Activated T-helper 17 cell treated with anti-CD3 and anti-CD28 coated beads, Interleukin-2, amount 50 U/mL, for 72 hours (primary cell): ENCODE measurements around the gene CACNB4. TPM values are rescaled to one million over a fixed set of nuclear protein-coding genes. Genes with fewer than 3 reads are reported as not detected.
"Not testable (repeated sequence)": the region's sequence is repeated elsewhere in the genome, so short reads cannot be mapped to it uniquely, and the experiment has no call there.

Source experiments
- ATAC-seq: fragments of 150-1000 bp; cut with Tn5 transposase; replicated peaks from 2 replicates; pipeline ENCODE4 v1.10.0; 2021; ENCODE audit warnings: mild to moderate bottlenecking, moderate library complexity
- H3K27ac Mint-ChIP-seq: one replicate; pipeline ENCODE4 v1.8.0; 2022; ENCODE audit warnings: mixed read lengths
- H3K27me3 Mint-ChIP-seq: one replicate; pipeline ENCODE4 v1.8.0; 2022; ENCODE audit warnings: mixed read lengths
- H3K36me3 Mint-ChIP-seq: one replicate; pipeline ENCODE4 v1.8.0; 2022; ENCODE audit warnings: low read depth, mild to moderate bottlenecking, mixed read lengths
- H3K4me1 Mint-ChIP-seq: one replicate; pipeline ENCODE4 v1.8.0; 2022; ENCODE audit warnings: mixed read lengths
- H3K4me3 Mint-ChIP-seq: one replicate; pipeline ENCODE4 v1.8.0; 2022; ENCODE audit warnings: mild to moderate bottlenecking, mixed read lengths
- H3K9me3 Mint-ChIP-seq: one replicate; pipeline ENCODE4 v1.8.0; 2022; ENCODE audit warnings: mixed read lengths
- total RNA-seq, 2 donors: library from RNA; stranded (reverse); gene quantifications; one replicate each; pipeline ENCODE4 v1.2.3, GENCODE V29; 2022

Gene CACNB4
- total RNA-seq, 2 donors from 2014 or later, result 0.16 to 0.32 TPM

DNA sequence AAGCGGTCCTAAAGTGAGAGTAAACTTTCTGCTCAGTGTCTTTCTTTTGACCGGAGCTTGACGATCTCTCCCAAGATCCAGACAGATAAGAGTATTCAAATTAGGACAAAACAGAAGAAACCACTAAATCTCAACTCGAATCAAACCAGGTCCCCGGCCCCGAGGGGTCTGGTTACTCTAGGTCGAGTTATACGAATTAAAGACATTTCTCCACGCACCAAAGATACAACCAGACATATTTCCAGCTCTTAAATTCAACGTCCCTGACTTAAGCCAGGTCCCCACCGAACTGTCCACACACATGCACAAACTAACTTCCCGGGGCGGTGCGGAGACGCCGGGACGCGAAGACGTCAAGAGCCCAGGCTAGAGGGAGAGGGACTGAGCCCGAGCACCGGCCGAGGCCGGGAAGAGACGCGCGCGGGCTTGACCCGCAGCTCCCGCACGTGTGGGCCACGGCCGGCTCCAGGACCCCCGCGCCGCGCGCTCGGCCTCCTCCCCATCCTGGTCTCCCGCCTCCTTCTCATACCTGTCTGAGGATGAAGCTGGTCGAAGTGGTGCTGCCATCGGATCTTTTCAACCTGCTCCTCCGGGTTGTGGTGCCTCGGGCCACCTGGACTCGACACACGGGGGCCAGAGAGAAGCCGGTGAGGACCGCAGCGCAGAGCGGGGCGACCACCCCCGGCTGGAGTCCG lies 896 bp downstream of the CACNB4 start:
- ATAC-seq, result peak; percentile 39
- peaks cover 9% of the 10 kb centered on the region for H3K36me3 Mint-ChIP-seq
- peak overlapping the region; percentile 75 for H3K4me3 Mint-ChIP-seq
- peaks cover 14% of the 10 kb centered on the region for H3K4me1 Mint-ChIP-seq
- H3K27me3 Mint-ChIP-seq, result peaks cover 38% of the 10 kb centered on the region
- no peaks in the 10 kb centered on the region for H3K9me3 Mint-ChIP-seq
- H3K27ac Mint-ChIP-seq, result no peak overlapping the region

DNA sequence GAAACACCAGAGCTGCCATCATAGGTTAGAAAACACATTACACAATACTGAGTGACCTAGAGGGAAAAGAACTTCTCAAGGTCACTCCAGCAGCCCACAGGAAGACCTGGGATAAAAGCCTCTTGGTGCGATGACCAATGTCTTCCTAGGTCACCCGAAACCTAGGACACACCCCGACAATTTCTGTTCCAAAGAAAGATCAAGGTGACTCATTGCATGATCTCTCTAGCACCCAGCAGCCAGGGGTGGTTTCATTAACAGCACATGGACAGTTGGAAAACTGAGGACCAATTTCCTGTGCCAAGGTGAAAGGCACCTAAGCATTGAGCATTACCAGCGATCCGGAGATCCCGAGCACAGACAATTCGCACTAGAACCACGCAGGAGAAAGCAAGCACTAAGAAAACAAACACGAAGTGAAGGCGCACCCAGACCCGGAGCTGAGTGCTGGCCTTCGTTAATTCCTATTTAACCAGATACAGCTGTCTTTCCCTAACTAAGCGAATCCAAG lies 1.5 kb downstream of the CACNB4 start:
- no peaks in the 10 kb centered on the region for H3K9me3 Mint-ChIP-seq
- peaks cover 14% of the 10 kb centered on the region for H3K4me1 Mint-ChIP-seq
- H3K27ac Mint-ChIP-seq, result no peak overlapping the region
- peak; percentile 17 for ATAC-seq
- H3K36me3 Mint-ChIP-seq, result peaks cover 9% of the 10 kb centered on the region
- peaks cover 34% of the 10 kb centered on the region for H3K27me3 Mint-ChIP-seq
- H3K4me3 Mint-ChIP-seq, result peak overlapping the region; percentile 75

DNA sequence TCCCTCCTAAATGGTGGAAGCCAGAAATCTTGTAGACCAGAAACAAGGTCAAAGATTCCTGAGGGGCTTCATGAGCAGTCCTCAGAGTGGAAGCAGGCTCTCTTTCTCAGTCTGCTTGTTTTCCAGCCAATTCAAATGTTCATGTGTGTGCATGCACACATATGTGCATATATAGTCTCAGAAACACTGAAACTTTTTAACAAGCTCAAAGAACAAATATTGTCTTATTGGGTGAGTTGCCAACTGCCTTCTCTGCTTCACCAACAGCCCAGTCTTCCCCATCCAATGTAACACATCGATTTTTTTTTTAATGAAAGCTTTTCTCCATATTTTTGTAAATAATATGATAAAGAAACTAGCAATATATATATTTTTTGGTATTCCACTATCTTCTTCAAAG lies 3.7 kb downstream of the CACNB4 start:
- Mint-ChIP-seq H3K4me1 (peaks cover 14% of the 10 kb centered on the region), H3K36me3 (peaks cover 9% of the 10 kb centered on the region), H3K9me3 (no peaks in the 10 kb centered on the region), H3K27ac (no peak overlapping the region), H3K4me3 (no peak overlapping the region), H3K27me3 (peaks cover 27% of the 10 kb centered on the region)
- no peak for ATAC-seq

DNA sequence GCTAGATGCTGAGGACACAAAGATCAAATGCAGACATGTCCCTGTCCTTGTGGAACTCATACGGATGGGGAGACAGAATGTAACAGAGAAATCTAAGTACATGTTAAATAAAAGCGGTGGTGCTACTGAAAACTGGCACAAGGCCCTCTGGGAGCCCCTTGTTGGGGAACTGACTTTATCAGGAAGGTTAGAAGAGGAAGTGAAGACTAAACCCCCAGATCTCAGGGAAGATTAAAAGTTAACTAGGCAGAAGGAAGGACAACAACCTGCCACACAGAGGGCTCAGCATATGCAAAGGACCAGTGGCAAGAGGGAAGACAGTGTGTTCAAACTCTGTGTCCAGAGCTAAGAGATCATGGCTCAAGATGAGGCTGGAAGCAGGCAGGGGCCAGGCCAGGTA lies 4.8 kb downstream of the CACNB4 start:
- peaks cover 17% of the 10 kb centered on the region for H3K27me3 Mint-ChIP-seq
- no peak overlapping the region for H3K27ac Mint-ChIP-seq
- no peaks in the 10 kb centered on the region for H3K9me3 Mint-ChIP-seq
- H3K36me3 Mint-ChIP-seq, result peaks cover 9% of the 10 kb centered on the region
- no peak overlapping the region for H3K4me3 Mint-ChIP-seq
- no peak for ATAC-seq
- H3K4me1 Mint-ChIP-seq, result peaks cover 9% of the 10 kb centered on the region

DNA sequence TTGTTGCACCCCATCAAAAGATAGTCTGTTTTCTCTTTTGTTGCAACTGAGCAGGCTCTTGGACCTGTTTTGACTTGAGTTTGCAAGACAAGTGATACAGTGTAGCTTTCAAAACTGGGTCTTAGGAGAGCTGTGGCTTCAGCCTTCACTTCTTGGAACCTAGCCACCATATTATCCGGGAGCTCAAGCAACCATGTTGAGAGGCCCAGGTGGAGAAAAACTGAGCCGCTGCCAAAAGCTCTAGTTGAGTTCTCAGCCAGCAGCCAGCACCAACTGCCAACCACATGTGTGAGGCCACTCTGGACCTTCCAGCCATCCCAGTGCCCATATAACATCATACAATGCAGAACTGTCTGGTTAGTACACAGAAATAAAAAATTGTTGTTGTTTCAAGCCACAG lies 5.4 kb downstream of the CACNB4 start:
- Mint-ChIP-seq H3K9me3 (no peaks in the 10 kb centered on the region), H3K27me3 (peaks cover 17% of the 10 kb centered on the region)

DNA sequence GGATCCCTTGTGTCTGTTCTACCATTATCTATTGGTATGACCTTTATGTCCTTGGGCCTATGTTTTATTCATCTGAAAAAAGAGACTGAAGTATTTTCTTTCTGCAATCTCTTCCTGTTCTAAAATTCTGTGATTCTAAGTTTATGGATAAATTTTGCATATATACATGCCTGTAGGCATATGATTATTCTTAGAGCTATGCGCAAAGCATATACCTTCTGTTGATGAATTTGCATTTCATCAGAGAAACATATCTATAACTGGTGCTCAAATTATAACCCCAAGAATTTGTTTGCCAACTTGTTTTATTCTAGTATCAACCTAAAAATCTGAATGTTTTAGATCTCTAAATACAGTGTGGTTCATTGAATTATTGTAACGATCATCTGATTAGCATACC lies 6.7 kb downstream of the CACNB4 start:
- Mint-ChIP-seq H3K27me3 (peaks cover 6% of the 10 kb centered on the region), H3K36me3 (no peaks in the 10 kb centered on the region), H3K4me1 (no peaks in the 10 kb centered on the region), H3K27ac (no peak overlapping the region), H3K4me3 (no peak overlapping the region), H3K9me3 (no peaks in the 10 kb centered on the region)
- no peak for ATAC-seq

More for the DNA sequence above, 5.4 kb downstream of the CACNB4 start:
- ATAC-seq, result no peak
- peaks cover 9% of the 10 kb centered on the region for H3K36me3 Mint-ChIP-seq
- H3K4me3 Mint-ChIP-seq, result no peak overlapping the region
- H3K27ac Mint-ChIP-seq, result no peak overlapping the region
- peaks cover 9% of the 10 kb centered on the region for H3K4me1 Mint-ChIP-seq

DNA sequence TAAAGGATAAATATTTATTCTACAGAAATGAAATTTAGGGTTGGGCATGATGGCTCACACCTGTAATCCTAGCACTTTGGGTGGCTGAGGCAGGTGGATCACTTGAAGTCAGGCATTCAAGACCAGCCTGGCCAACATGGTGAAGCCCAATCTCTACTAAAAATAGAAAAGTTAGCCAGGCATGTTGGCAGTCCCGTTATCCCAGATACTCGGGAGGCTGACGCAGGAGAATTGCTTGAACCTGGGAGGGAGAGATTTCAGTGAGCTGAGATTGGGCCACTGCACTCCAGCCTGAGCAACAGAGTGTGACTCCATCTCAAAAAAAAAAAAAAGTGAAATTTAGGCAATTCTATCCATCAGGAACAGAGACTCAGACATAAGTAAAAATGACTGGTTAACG lies 8.1 kb downstream of the CACNB4 start:
- H3K27me3 Mint-ChIP-seq, H3K36me3 Mint-ChIP-seq, H3K4me1 Mint-ChIP-seq, H3K27ac Mint-ChIP-seq, H3K9me3 Mint-ChIP-seq, ATAC-seq, H3K4me3 Mint-ChIP-seq: not testable (repeated sequence)

DNA sequence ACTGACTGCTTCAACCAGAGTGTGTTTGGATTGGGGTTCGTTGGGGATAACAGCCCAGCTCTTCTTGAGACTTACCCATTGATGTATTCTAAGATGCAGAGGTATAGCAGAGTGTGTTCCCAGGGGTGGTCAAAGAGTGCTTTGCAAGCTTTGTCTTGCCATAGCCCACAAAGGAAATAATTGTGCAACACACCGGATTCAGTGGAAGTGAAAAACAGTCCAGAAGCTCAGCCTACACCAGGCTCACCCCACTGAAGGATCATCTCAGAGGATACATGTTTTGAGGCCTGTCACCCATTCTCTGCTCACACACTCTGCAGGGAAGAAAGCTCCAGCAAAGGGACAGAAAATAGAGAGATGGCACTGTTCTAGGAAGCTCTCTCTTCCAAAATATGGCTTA lies 9.6 kb downstream of the CACNB4 start:
- H3K27ac Mint-ChIP-seq, result no peak overlapping the region
- H3K4me3 Mint-ChIP-seq, result no peak overlapping the region
- no peaks in the 10 kb centered on the region for H3K9me3 Mint-ChIP-seq
- no peak for ATAC-seq
- H3K4me1 Mint-ChIP-seq, result no peaks in the 10 kb centered on the region
- no peaks in the 10 kb centered on the region for H3K36me3 Mint-ChIP-seq
- no peaks in the 10 kb centered on the region for H3K27me3 Mint-ChIP-seq

DNA sequence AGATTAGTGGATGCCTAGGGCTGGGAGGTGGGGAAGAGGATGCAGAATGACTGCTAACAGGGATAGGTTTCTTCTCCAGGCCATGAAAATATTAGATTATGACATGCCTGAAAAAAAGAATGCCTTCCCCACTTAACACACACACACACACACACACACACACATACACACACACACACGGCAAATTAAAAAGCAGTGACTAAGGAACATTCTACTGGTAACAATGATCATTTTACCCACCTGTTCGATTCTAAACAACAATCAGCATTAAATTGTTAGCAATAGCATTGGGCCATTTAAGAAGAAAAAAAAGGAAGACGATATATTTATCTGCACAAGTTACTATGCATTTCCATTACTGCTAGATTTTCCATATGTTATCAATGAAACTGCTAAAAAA lies 10.8 kb downstream of the CACNB4 start:
- H3K4me1 Mint-ChIP-seq, result no peaks in the 10 kb centered on the region
- H3K9me3 Mint-ChIP-seq, result no peaks in the 10 kb centered on the region
- H3K27ac Mint-ChIP-seq, result no peak overlapping the region
- no peak overlapping the region for H3K4me3 Mint-ChIP-seq
- H3K27me3 Mint-ChIP-seq, result no peaks in the 10 kb centered on the region
- ATAC-seq, result no peak
- no peaks in the 10 kb centered on the region for H3K36me3 Mint-ChIP-seq

DNA sequence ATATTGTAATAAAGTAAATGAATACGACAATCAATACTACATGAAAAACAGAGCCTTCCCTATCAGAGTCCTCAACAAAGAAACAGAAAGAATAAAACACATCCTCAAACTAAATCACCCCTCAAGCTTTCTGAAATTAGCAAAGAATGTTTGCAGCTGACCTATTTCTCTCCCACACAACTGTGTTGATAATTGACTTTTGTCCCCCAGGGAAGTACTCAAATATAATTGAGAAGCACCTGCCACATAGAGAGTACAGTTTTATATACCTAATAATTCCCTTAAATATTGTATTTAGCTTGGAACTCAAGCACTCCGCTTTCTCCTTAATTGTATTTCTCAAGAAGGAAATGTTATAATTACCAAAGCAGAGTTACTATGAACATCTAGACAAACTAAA lies 12.6 kb downstream of the CACNB4 start:
- no peak for ATAC-seq
- Mint-ChIP-seq H3K27me3 (no peaks in the 10 kb centered on the region), H3K4me1 (no peaks in the 10 kb centered on the region), H3K27ac (no peak overlapping the region), H3K36me3 (no peaks in the 10 kb centered on the region), H3K4me3 (no peak overlapping the region), H3K9me3 (no peaks in the 10 kb centered on the region)

DNA sequence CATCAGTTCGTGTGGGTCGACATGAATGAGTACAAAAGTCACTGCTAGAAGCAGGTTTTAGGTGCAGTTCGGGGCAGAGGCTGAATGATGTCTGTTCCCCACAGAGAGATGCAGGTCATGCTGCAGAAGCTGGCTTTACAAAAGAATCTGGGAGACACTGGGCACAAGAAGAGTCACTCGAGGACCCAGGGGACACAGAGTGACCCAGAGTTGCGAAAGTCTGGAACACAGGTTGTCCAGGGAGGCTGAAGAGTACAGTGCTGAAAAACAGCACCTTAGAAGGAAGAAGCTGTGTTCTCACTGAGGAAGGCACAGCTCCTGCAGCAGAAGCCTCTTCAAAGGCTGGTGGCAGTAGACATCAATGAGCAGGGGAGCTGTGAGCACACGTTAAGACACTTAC lies 14.8 kb downstream of the CACNB4 start:
- no peak for ATAC-seq
- H3K27ac Mint-ChIP-seq, result no peak overlapping the region

DNA sequence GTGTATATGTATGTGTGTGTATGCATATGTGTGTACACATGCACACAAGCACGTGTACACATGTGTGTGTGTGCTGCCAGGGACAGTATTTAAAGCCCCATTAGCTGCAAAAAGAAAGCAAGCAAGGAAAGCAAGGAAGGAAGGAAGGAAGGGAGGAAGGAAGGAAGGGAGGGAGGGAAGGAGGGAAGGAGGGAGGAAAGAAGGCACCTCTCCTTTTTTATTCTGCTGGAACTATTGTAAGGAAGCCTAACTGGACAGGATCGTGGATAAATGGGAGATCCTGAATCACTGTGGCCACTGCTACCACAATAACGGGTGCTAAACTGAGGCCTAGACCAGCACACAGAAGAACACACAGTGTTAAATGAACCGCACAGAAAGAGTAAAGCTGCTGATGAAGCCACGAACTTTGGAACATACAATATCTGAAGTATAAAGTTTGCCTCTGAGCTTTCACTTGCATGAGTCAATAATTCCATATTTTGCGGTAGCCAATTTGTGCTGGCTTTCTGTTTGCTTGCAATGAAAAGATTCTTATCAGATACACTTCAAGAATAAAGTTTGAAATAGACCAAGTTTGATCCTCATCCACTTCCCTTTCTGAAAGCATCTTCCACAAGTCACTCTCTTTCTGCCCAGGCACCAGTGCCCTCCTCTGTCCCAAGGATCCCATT lies 15.5 kb downstream of the CACNB4 start:
- H3K4me3 Mint-ChIP-seq, result no peak overlapping the region
- no peaks in the 10 kb centered on the region for H3K36me3 Mint-ChIP-seq
- no peaks in the 10 kb centered on the region for H3K27me3 Mint-ChIP-seq
- ATAC-seq, result no peak
- H3K27ac Mint-ChIP-seq, result no peak overlapping the region
- H3K4me1 Mint-ChIP-seq, result no peaks in the 10 kb centered on the region
- H3K9me3 Mint-ChIP-seq, result no peaks in the 10 kb centered on the region

More for the DNA sequence above, 14.8 kb downstream of the CACNB4 start:
- Mint-ChIP-seq H3K4me3 (no peak overlapping the region), H3K9me3 (no peaks in the 10 kb centered on the region), H3K4me1 (no peaks in the 10 kb centered on the region), H3K36me3 (no peaks in the 10 kb centered on the region), H3K27me3 (no peaks in the 10 kb centered on the region)

DNA sequence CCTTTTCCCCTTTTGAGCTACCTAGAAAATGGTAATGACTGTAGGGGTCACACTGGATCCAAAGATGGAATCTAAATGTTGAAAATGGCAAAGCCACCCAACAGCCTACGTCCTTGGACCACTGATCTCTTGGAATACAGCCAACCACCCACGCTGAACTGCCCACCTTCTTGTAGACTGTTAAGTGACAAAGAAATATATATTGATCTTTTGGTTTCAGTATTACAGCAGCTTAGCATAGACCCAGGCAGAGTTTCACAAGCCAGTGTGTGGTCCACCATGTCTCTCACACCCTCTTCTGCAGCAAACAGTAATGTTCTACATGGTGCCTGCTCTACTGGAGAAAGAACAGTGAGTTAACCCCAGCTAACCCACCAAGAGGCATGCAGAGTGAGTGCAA lies 20.2 kb downstream of the CACNB4 start:
- H3K4me3 Mint-ChIP-seq, result no peak overlapping the region
- H3K27me3 Mint-ChIP-seq, result peaks cover 3% of the 10 kb centered on the region
- H3K9me3 Mint-ChIP-seq, result no peaks in the 10 kb centered on the region
- no peaks in the 10 kb centered on the region for H3K36me3 Mint-ChIP-seq
- ATAC-seq, result no peak
- H3K27ac Mint-ChIP-seq, result no peak overlapping the region
- H3K4me1 Mint-ChIP-seq, result no peaks in the 10 kb centered on the region

DNA sequence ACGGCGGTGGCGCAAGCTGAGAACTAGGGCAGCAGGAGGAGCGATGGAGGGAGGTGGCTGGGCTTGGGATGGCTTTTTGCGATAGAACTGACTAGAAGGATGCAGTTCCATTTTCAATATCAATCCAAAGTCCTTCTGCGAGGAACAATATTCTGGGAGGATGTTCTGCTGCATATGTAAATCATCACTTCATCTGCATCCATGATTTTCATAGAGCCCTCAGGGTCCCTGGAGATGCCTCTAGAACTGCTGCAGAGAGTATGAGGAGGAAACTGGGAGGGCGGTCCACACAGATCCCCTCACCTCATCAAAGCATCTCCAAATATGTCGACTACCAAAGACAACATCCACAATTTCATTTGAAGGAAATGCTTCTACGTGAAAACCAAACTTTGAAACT lies 20.8 kb downstream of the CACNB4 start:
- Mint-ChIP-seq H3K4me3 (no peak overlapping the region), H3K36me3 (no peaks in the 10 kb centered on the region), H3K4me1 (no peaks in the 10 kb centered on the region), H3K27ac (no peak overlapping the region), H3K9me3 (no peaks in the 10 kb centered on the region), H3K27me3 (peaks cover 3% of the 10 kb centered on the region)
- ATAC-seq, result no peak

DNA sequence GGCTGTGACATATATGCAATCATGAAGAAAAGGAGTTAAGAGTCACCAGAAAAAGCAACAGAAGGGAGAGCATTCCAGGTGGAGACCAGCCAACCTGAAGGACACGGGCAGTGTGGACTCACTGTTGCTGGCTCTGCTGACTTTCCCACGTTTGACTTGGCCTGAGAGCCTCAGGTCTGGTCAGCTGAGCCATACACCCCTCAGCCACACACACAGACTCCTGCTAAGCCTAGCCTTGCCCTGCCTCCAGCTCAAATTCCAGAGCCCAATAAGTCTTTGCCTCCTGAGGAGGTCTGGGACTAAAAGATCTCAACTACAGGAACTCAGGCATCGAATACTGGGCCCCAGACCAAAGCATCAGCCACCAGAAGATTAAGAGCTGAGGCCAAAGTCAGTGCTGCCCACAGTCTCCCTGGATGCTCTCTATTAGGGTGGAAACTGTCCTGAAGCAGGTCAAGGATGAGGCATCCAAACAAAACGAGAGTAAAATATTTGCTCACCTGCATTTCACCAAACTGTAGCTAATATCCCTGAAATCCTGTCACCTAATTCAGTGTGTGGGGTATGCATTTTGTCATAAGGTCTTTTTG lies 23.3 kb downstream of the CACNB4 start:
- no peak overlapping the region for H3K27ac Mint-ChIP-seq
- no peaks in the 10 kb centered on the region for H3K9me3 Mint-ChIP-seq
- no peak overlapping the region for H3K4me3 Mint-ChIP-seq
- ATAC-seq, result no peak
- H3K4me1 Mint-ChIP-seq, result no peaks in the 10 kb centered on the region
- H3K27me3 Mint-ChIP-seq, result peaks cover 6% of the 10 kb centered on the region
- no peaks in the 10 kb centered on the region for H3K36me3 Mint-ChIP-seq
